ENCODE measurements around the gene RANBP17.

Gene RANBP17

GRCh38 chr5:171344936-171345608 lies 483.3 kb downstream of the RANBP17 start:
- DNase-seq (ENCODE audit: low read depth), result no peak
- no peak for TF ChIP-seq CTCF (conservative IDR thresholded peaks at IDR 0.05; ENCODE audit: low read depth, low read length)
- H3K4me3 ChIP-seq (ENCODE audit: low read length), result no peak overlapping the region
